ENCODE results near the gene NEDD4L.
A peak's percentile ranks its signal among the peaks of the same experiment; 100 is the strongest.

The NEDD4L gene

GRCh38 chr18:58100154-58100553, 56.1 kb downstream of the NEDD4L start:
- Histone ChIP-seq H2BK12ac (ENCODE audit: low read length) (no peak overlapping the region), H2BK120ac (ENCODE audit: low read depth, low read length) (no peak overlapping the region), H3K4me2 (ENCODE audit: insufficient read depth, low read length, poor library complexity, severe bottlenecking) (no peak overlapping the region), H3K9ac (ENCODE audit: low read depth, low read length, poor library complexity) (no peak overlapping the region), H3K9me3 (replicated peaks in 1 of 2; ENCODE audit: control insufficient read depth in 2 of 2, insufficient read depth in 1 of 2, low read depth in 1 of 2, low read length in 2 of 2) (no peaks in the 10 kb centered on the region), H2BK5ac (ENCODE audit: low read length) (no peak overlapping the region), H4K91ac (ENCODE audit: low read depth, low read length, poor library complexity) (no peak overlapping the region), H2AFZ (ENCODE audit: low read length) (no peak overlapping the region), H2BK15ac (ENCODE audit: low read length) (no peak overlapping the region), H3K14ac (ENCODE audit: low read length) (no peak overlapping the region), H3K79me1 (ENCODE audit: low read depth, low read length) (no peaks in the 10 kb centered on the region), H3K18ac (ENCODE audit: low read length) (peak overlapping the region; percentile 17), H4K8ac (ENCODE audit: low read depth, low read length) (no peak overlapping the region), H3K4ac (ENCODE audit: low read length) (no peak overlapping the region), H3K23ac (ENCODE audit: low read depth, low read length, poor library complexity) (no peak overlapping the region), H2AK5ac (ENCODE audit: low read depth, low read length) (no peak overlapping the region), H3K4me3 (ENCODE audit: low read length in 2 of 2) (no peak overlapping the region), H3K4me1 (ENCODE audit: control insufficient read depth in 2 of 2, insufficient read depth in 1 of 2, low read depth in 1 of 2, low read length in 2 of 2) (peaks cover 9% of the 10 kb centered on the region in 2 donors), H3K27ac (replicated peaks; ENCODE audit: low read length) (no peak overlapping the region), H3K27me3 (ENCODE audit: control insufficient read depth in 3 of 3, insufficient read depth in 3 of 3, low read depth in 1 of 3, low read length in 3 of 3) (no peaks in the 10 kb centered on the region), H3K36me3 (replicated peaks in 1 of 2; ENCODE audit: control insufficient read depth in 2 of 2, insufficient read depth in 2 of 2, low read length in 2 of 2) (no peaks in the 10 kb centered on the region)
- no CpG with 5 or more reads among the region's 3 CpGs for WGBS, 2 donors (ENCODE audit: extremely low coverage in 2 of 2, insufficient read length in 2 of 2, insufficient replicate concordance in 1 of 2)
- DNase-seq (ENCODE audit: low spot score): no peak

GRCh38 chr18:58101291-58101794, 57.3 kb downstream of the NEDD4L start:
- H3K4me1 ChIP-seq (ENCODE audit: control insufficient read depth in 2 of 2, insufficient read depth in 1 of 2, low read depth in 1 of 2, low read length in 2 of 2): peaks cover 8 to 9% of the 10 kb centered on the region in 2 donors
- no peak overlapping the region for H3K4me2 ChIP-seq (ENCODE audit: insufficient read depth, low read length, poor library complexity, severe bottlenecking)
- no peak overlapping the region for H3K14ac ChIP-seq (ENCODE audit: low read length)
- no peaks in the 10 kb centered on the region for H3K36me3 ChIP-seq (replicated peaks in 1 of 2; ENCODE audit: control insufficient read depth in 2 of 2, insufficient read depth in 2 of 2, low read length in 2 of 2)
- DNase-seq (ENCODE audit: low spot score): no peak
- H3K79me1 ChIP-seq (ENCODE audit: low read depth, low read length): no peaks in the 10 kb centered on the region
- WGBS, 2 donors (ENCODE audit: extremely low coverage in 2 of 2, insufficient read length in 2 of 2, insufficient replicate concordance in 1 of 2): no CpG with 5 or more reads among the region's 10 CpGs
- H3K18ac ChIP-seq (ENCODE audit: low read length): no peak overlapping the region
- no peaks in the 10 kb centered on the region for H3K27me3 ChIP-seq (ENCODE audit: control insufficient read depth in 3 of 3, insufficient read depth in 3 of 3, low read depth in 1 of 3, low read length in 3 of 3)
- H3K9me3 ChIP-seq (replicated peaks in 1 of 2; ENCODE audit: control insufficient read depth in 2 of 2, insufficient read depth in 1 of 2, low read depth in 1 of 2, low read length in 2 of 2): no peaks in the 10 kb centered on the region
- H4K91ac ChIP-seq (ENCODE audit: low read depth, low read length, poor library complexity): no peak overlapping the region
- no peak overlapping the region for H2BK120ac ChIP-seq (ENCODE audit: low read depth, low read length)
- no peak overlapping the region for H4K8ac ChIP-seq (ENCODE audit: low read depth, low read length)
- H3K27ac ChIP-seq (replicated peaks; ENCODE audit: low read length): no peak overlapping the region
- H3K9ac ChIP-seq (ENCODE audit: low read depth, low read length, poor library complexity): no peak overlapping the region
- H2BK5ac ChIP-seq (ENCODE audit: low read length): no peak overlapping the region
- no peak overlapping the region for H3K4ac ChIP-seq (ENCODE audit: low read length)
- H2BK12ac ChIP-seq (ENCODE audit: low read length): no peak overlapping the region
- no peak overlapping the region for H2BK15ac ChIP-seq (ENCODE audit: low read length)
- no peak overlapping the region for H3K4me3 ChIP-seq (ENCODE audit: low read length in 2 of 2)
- H2AK5ac ChIP-seq (ENCODE audit: low read depth, low read length): no peak overlapping the region
- H2AFZ ChIP-seq (ENCODE audit: low read length): no peak overlapping the region
- no peak overlapping the region for H3K23ac ChIP-seq (ENCODE audit: low read depth, low read length, poor library complexity)

GRCh38 chr18:58102018-58102417, 58.0 kb downstream of the NEDD4L start:
- Histone ChIP-seq H2BK120ac (ENCODE audit: low read depth, low read length) (no peak overlapping the region), H3K27ac (replicated peaks; ENCODE audit: low read length) (no peak overlapping the region), H3K4me2 (ENCODE audit: insufficient read depth, low read length, poor library complexity, severe bottlenecking) (no peak overlapping the region), H3K4me3 (ENCODE audit: low read length in 2 of 2) (no peak overlapping the region), H3K23ac (ENCODE audit: low read depth, low read length, poor library complexity) (no peak overlapping the region), H3K79me1 (ENCODE audit: low read depth, low read length) (no peaks in the 10 kb centered on the region), H2BK15ac (ENCODE audit: low read length) (no peak overlapping the region), H3K27me3 (ENCODE audit: control insufficient read depth in 3 of 3, insufficient read depth in 3 of 3, low read depth in 1 of 3, low read length in 3 of 3) (no peaks in the 10 kb centered on the region), H3K36me3 (replicated peaks in 1 of 2; ENCODE audit: control insufficient read depth in 2 of 2, insufficient read depth in 2 of 2, low read length in 2 of 2) (no peaks in the 10 kb centered on the region), H2AFZ (ENCODE audit: low read length) (no peak overlapping the region), H2AK5ac (ENCODE audit: low read depth, low read length) (no peak overlapping the region), H3K9me3 (replicated peaks in 1 of 2; ENCODE audit: control insufficient read depth in 2 of 2, insufficient read depth in 1 of 2, low read depth in 1 of 2, low read length in 2 of 2) (no peaks in the 10 kb centered on the region), H3K14ac (ENCODE audit: low read length) (no peak overlapping the region), H3K18ac (ENCODE audit: low read length) (no peak overlapping the region), H2BK12ac (ENCODE audit: low read length) (no peak overlapping the region), H3K4me1 (ENCODE audit: control insufficient read depth in 2 of 2, insufficient read depth in 1 of 2, low read depth in 1 of 2, low read length in 2 of 2) (peaks cover 8 to 9% of the 10 kb centered on the region in 2 donors), H3K9ac (ENCODE audit: low read depth, low read length, poor library complexity) (no peak overlapping the region), H4K8ac (ENCODE audit: low read depth, low read length) (no peak overlapping the region), H2BK5ac (ENCODE audit: low read length) (no peak overlapping the region), H3K4ac (ENCODE audit: low read length) (no peak overlapping the region), H4K91ac (ENCODE audit: low read depth, low read length, poor library complexity) (no peak overlapping the region)
- no CpG with 5 or more reads among the region's 2 CpGs for WGBS, 2 donors (ENCODE audit: extremely low coverage in 2 of 2, insufficient read length in 2 of 2, insufficient replicate concordance in 1 of 2)
- DNase-seq (ENCODE audit: low spot score): no peak

- H3K4me3 ChIP-seq (ENCODE audit: low read length in 2 of 2): no peak overlapping the region
- no peaks in the 10 kb centered on the region for H3K36me3 ChIP-seq (replicated peaks in 1 of 2; ENCODE audit: control insufficient read depth in 2 of 2, insufficient read depth in 2 of 2, low read length in 2 of 2)
- no peak overlapping the region for H2BK5ac ChIP-seq (ENCODE audit: low read length)
- H2AFZ ChIP-seq (ENCODE audit: low read length): no peak overlapping the region
- H2AK5ac ChIP-seq (ENCODE audit: low read depth, low read length): no peak overlapping the region
- peaks cover 6 to 9% of the 10 kb centered on the region in 2 donors for H3K4me1 ChIP-seq (ENCODE audit: control insufficient read depth in 2 of 2, insufficient read depth in 1 of 2, low read depth in 1 of 2, low read length in 2 of 2)
- no peak overlapping the region for H4K91ac ChIP-seq (ENCODE audit: low read depth, low read length, poor library complexity)
- H4K8ac ChIP-seq (ENCODE audit: low read depth, low read length): no peak overlapping the region
- no peaks in the 10 kb centered on the region for H3K27me3 ChIP-seq (ENCODE audit: control insufficient read depth in 3 of 3, insufficient read depth in 3 of 3, low read depth in 1 of 3, low read length in 3 of 3)
- WGBS, 2 donors (ENCODE audit: extremely low coverage in 2 of 2, insufficient read length in 2 of 2, insufficient replicate concordance in 1 of 2): no CpG with 5 or more reads among the region's 3 CpGs
- DNase-seq (ENCODE audit: low spot score): no peak
- no peak overlapping the region for H3K23ac ChIP-seq (ENCODE audit: low read depth, low read length, poor library complexity)
- H3K18ac ChIP-seq (ENCODE audit: low read length): no peak overlapping the region
- H2BK12ac ChIP-seq (ENCODE audit: low read length): no peak overlapping the region
- no peak overlapping the region for H2BK120ac ChIP-seq (ENCODE audit: low read depth, low read length)
- H2BK15ac ChIP-seq (ENCODE audit: low read length): no peak overlapping the region
- no peak overlapping the region for H3K4ac ChIP-seq (ENCODE audit: low read length)
- H3K4me2 ChIP-seq (ENCODE audit: insufficient read depth, low read length, poor library complexity, severe bottlenecking): no peak overlapping the region
- no peaks in the 10 kb centered on the region for H3K79me1 ChIP-seq (ENCODE audit: low read depth, low read length)
- no peaks in the 10 kb centered on the region for H3K9me3 ChIP-seq (replicated peaks in 1 of 2; ENCODE audit: control insufficient read depth in 2 of 2, insufficient read depth in 1 of 2, low read depth in 1 of 2, low read length in 2 of 2)
- no peak overlapping the region for H3K9ac ChIP-seq (ENCODE audit: low read depth, low read length, poor library complexity)
- no peak overlapping the region for H3K14ac ChIP-seq (ENCODE audit: low read length)
- H3K27ac ChIP-seq (replicated peaks; ENCODE audit: low read length): no peak overlapping the region
Measured at GRCh38 chr18:58102875-58103274, 58.8 kb downstream of the NEDD4L start.

Data from neuronal stem cell (in vitro differentiated cells).